Activated naive CD8-positive, alpha-beta T cell (primary cell): ENCODE measurements around the gene PSMG3.
"Not testable (repeated sequence)": the region's sequence is repeated elsewhere in the genome, so short reads cannot be mapped to it uniquely, and the experiment has no call there.

Experiments
- H3K27ac Mint-ChIP-seq: one replicate; pipeline ENCODE4 v1.8.0; 2021; ENCODE audit warnings: mixed read lengths
- H3K27me3 Mint-ChIP-seq: one replicate; pipeline ENCODE4 v1.8.0; 2021; ENCODE audit warnings: mixed read lengths
- H3K36me3 Mint-ChIP-seq: one replicate; pipeline ENCODE4 v1.8.0; 2021; ENCODE audit warnings: mixed read lengths
- H3K4me1 Mint-ChIP-seq: one replicate; pipeline ENCODE4 v1.8.0; 2021; ENCODE audit warnings: low read depth, mixed read lengths
- H3K4me3 Mint-ChIP-seq: one replicate; pipeline ENCODE4 v1.8.0; 2021; ENCODE audit warnings: mild to moderate bottlenecking, mixed read lengths
- H3K9me3 Mint-ChIP-seq: one replicate; pipeline ENCODE4 v1.8.0; 2021; ENCODE audit warnings: low read depth, mixed read lengths

PSMG3 gene

GRCh38 chr7:1590887-1591286 is 21.1 kb upstream of the PSMG3 start:
- Mint-ChIP-seq H3K36me3 (no peaks in the 10 kb centered on the region), H3K27me3 (peaks cover 8% of the 10 kb centered on the region), H3K4me3 (no peak overlapping the region), H3K27ac (no peak overlapping the region), H3K9me3 (no peaks in the 10 kb centered on the region), H3K4me1 (peaks cover 28% of the 10 kb centered on the region)

- Mint-ChIP-seq H3K27ac (no peak overlapping the region), H3K9me3 (no peaks in the 10 kb centered on the region), H3K36me3 (no peaks in the 10 kb centered on the region), H3K27me3 (peaks cover 8% of the 10 kb centered on the region), H3K4me3 (no peak overlapping the region), H3K4me1 (peaks cover 28% of the 10 kb centered on the region)
Measured at GRCh38 chr7:1590476-1590875, 20.6 kb upstream of the PSMG3 start.

GRCh38 chr7:1588978-1589377 is 19.1 kb upstream of the PSMG3 start:
- Mint-ChIP-seq H3K27ac (no peak overlapping the region), H3K9me3 (no peaks in the 10 kb centered on the region), H3K4me1 (peaks cover 28% of the 10 kb centered on the region), H3K27me3 (peaks cover 6% of the 10 kb centered on the region), H3K36me3 (peaks cover 2% of the 10 kb centered on the region), H3K4me3 (no peak overlapping the region)

GRCh38 chr7:1587738-1588137 is 17.9 kb upstream of the PSMG3 start:
- Mint-ChIP-seq H3K36me3 (peaks cover 2% of the 10 kb centered on the region), H3K4me3 (no peak overlapping the region), H3K27ac (no peak overlapping the region), H3K9me3 (no peaks in the 10 kb centered on the region), H3K4me1 (peaks cover 22% of the 10 kb centered on the region), H3K27me3 (peaks cover 6% of the 10 kb centered on the region)

GRCh38 chr7:1586827-1587705 is 17.2 kb upstream of the PSMG3 start:
- Mint-ChIP-seq H3K9me3 (no peaks in the 10 kb centered on the region), H3K4me3 (no peak overlapping the region), H3K36me3 (peaks cover 2% of the 10 kb centered on the region), H3K4me1 (peaks cover 16% of the 10 kb centered on the region), H3K27ac (no peak overlapping the region), H3K27me3 (peaks cover 3% of the 10 kb centered on the region)

- Mint-ChIP-seq H3K36me3 (peaks cover 2% of the 10 kb centered on the region), H3K4me1 (peaks cover 9% of the 10 kb centered on the region), H3K9me3 (no peaks in the 10 kb centered on the region), H3K4me3 (no peak overlapping the region), H3K27me3 (no peaks in the 10 kb centered on the region), H3K27ac (no peak overlapping the region)
Measured at GRCh38 chr7:1586126-1586826, 16.4 kb upstream of the PSMG3 start.

GRCh38 chr7:1585142-1585981 is 15.5 kb upstream of the PSMG3 start:
- no peak overlapping the region for H3K4me3 Mint-ChIP-seq
- H3K27me3 Mint-ChIP-seq, result no peaks in the 10 kb centered on the region
- H3K9me3 Mint-ChIP-seq, result no peaks in the 10 kb centered on the region
- no peak overlapping the region for H3K27ac Mint-ChIP-seq
- H3K36me3 Mint-ChIP-seq, result peaks cover 2% of the 10 kb centered on the region
- peaks cover under 1% of the 10 kb centered on the region for H3K4me1 Mint-ChIP-seq

- peaks cover 5% of the 10 kb centered on the region for H3K4me1 Mint-ChIP-seq
- H3K27me3 Mint-ChIP-seq, result no peaks in the 10 kb centered on the region
- H3K27ac Mint-ChIP-seq, result no peak overlapping the region
- peaks cover 2% of the 10 kb centered on the region for H3K36me3 Mint-ChIP-seq
- H3K9me3 Mint-ChIP-seq, result no peaks in the 10 kb centered on the region
- no peak overlapping the region for H3K4me3 Mint-ChIP-seq
Measured at GRCh38 chr7:1584700-1585099, 14.9 kb upstream of the PSMG3 start.

GRCh38 chr7:1583241-1583930 is 13.6 kb upstream of the PSMG3 start:
- not testable (repeated sequence) for H3K27me3 Mint-ChIP-seq, H3K27ac Mint-ChIP-seq, H3K9me3 Mint-ChIP-seq, H3K36me3 Mint-ChIP-seq, H3K4me1 Mint-ChIP-seq, H3K4me3 Mint-ChIP-seq

GRCh38 chr7:1580422-1581030 is 10.7 kb upstream of the PSMG3 start:
- Mint-ChIP-seq H3K27ac (no peak overlapping the region), H3K4me3 (no peak overlapping the region), H3K36me3 (peaks cover 2% of the 10 kb centered on the region), H3K9me3 (no peaks in the 10 kb centered on the region), H3K27me3 (no peaks in the 10 kb centered on the region), H3K4me1 (peaks cover 10% of the 10 kb centered on the region)

- Mint-ChIP-seq H3K36me3 (no peaks in the 10 kb centered on the region), H3K9me3 (no peaks in the 10 kb centered on the region), H3K4me3 (no peak overlapping the region), H3K27ac (no peak overlapping the region), H3K4me1 (peaks cover 10% of the 10 kb centered on the region), H3K27me3 (no peaks in the 10 kb centered on the region)
Measured at GRCh38 chr7:1579481-1580421, 9.9 kb upstream of the PSMG3 start.

GRCh38 chr7:1578513-1578912 is 8.7 kb upstream of the PSMG3 start:
- H3K27ac Mint-ChIP-seq, result no peak overlapping the region
- no peak overlapping the region for H3K4me3 Mint-ChIP-seq
- H3K27me3 Mint-ChIP-seq, result no peaks in the 10 kb centered on the region
- H3K36me3 Mint-ChIP-seq, result no peaks in the 10 kb centered on the region
- no peaks in the 10 kb centered on the region for H3K9me3 Mint-ChIP-seq
- H3K4me1 Mint-ChIP-seq, result peaks cover 10% of the 10 kb centered on the region

- Mint-ChIP-seq H3K4me3 (no peak overlapping the region), H3K36me3 (no peaks in the 10 kb centered on the region), H3K27ac (no peak overlapping the region), H3K9me3 (no peaks in the 10 kb centered on the region), H3K27me3 (no peaks in the 10 kb centered on the region), H3K4me1 (peaks cover 18% of the 10 kb centered on the region)
Measured at GRCh38 chr7:1576521-1577253, 6.9 kb upstream of the PSMG3 start.
